NCI-H146 (cell line): Measurements from ENCODE around the gene TTC9B.

ENCODE experiments used
- DNase-seq: peaks from one replicate; lab custom pipeline; 2025; lab: John Stamatoyannopoulos, UW

Gene TTC9B

GRCh38 chr19:40217934-40218890 is at the start of gene TTC9B:
TTC9B (minus strand) TSS chr19:40218384; CDS start chr19:40218381, 3 bp downstream.
- peak; percentile 43 for DNase-seq

- DNase-seq, result no peak
These were observed 49.4 kb upstream of the TTC9B start for GRCh38 chr19:40267601-40267997.

- no peak for DNase-seq
These were observed 48.9 kb upstream of the TTC9B start for GRCh38 chr19:40266912-40267600.

- no peak for DNase-seq
These were observed 47.9 kb upstream of the TTC9B start for GRCh38 chr19:40266119-40266518.

GRCh38 chr19:40265763-40266099 is 47.5 kb upstream of the TTC9B start:
- no peak for DNase-seq

GRCh38 chr19:40265055-40265762 is 47.0 kb upstream of the TTC9B start:
- no peak for DNase-seq

- DNase-seq, result peak; percentile 3
These were observed 46.3 kb upstream of the TTC9B start for GRCh38 chr19:40264314-40265054.

- DNase-seq, result no peak
These were observed 45.5 kb upstream of the TTC9B start for GRCh38 chr19:40263440-40264313.

- DNase-seq, result peak; percentile 21
These were observed 44.2 kb upstream of the TTC9B start for GRCh38 chr19:40262422-40262821.

- DNase-seq, result no peak
These were observed 43.4 kb upstream of the TTC9B start for GRCh38 chr19:40261631-40262030.

- no peak for DNase-seq
These were observed 38.9 kb upstream of the TTC9B start for GRCh38 chr19:40257096-40257517.

GRCh38 chr19:40256512-40256911 is 38.3 kb upstream of the TTC9B start:
- DNase-seq, result no peak

- DNase-seq, result no peak
These were observed 37.5 kb upstream of the TTC9B start for GRCh38 chr19:40255619-40256166.

- no peak for DNase-seq
These were observed 36.7 kb upstream of the TTC9B start for GRCh38 chr19:40254714-40255418.

- DNase-seq, result no peak
These were observed 35.5 kb upstream of the TTC9B start for GRCh38 chr19:40253611-40254092.

GRCh38 chr19:40252395-40252794 is 34.2 kb upstream of the TTC9B start:
- DNase-seq, result no peak

- no peak for DNase-seq
These were observed 33.8 kb upstream of the TTC9B start for GRCh38 chr19:40251991-40252390.

GRCh38 chr19:40251244-40251643 is 33.1 kb upstream of the TTC9B start:
- DNase-seq, result no peak

GRCh38 chr19:40249781-40250180 is 31.6 kb upstream of the TTC9B start:
- DNase-seq, result no peak

- DNase-seq, result no peak
These were observed 31.0 kb upstream of the TTC9B start for GRCh38 chr19:40249201-40249600.
